ENCODE measurements around the gene SIGLEC6. TPM values are rescaled to one million over a fixed set of nuclear protein-coding genes. Genes with fewer than 3 reads are reported as not detected.

Gene SIGLEC6
- polyA plus RNA-seq, 1 experiment = not detected

- DNase-seq (ENCODE audit: low read depth, low spot score) = peak; percentile 23
- Histone ChIP-seq H3K27ac (ENCODE audit: low read depth, low read length) (no peak overlapping the region), H3K9me3 (ENCODE audit: control insufficient read depth, insufficient read depth, low read length) (no peaks in the 10 kb centered on the region), H3K27me3 (ENCODE audit: control insufficient read depth, insufficient read depth, low read length) (no peaks in the 10 kb centered on the region), H3K4me3 (ENCODE audit: low read depth, low read length) (no peak overlapping the region)
- POLR2A ChIA-PET = no interaction called here
- no peak for TF ChIP-seq CTCF (IDR thresholded peaks at IDR 0.05; ENCODE audit: low read depth, low read length)
- CTCF ChIA-PET = interaction anchor here (2.0 kb wide), 1 partner anchor 132 kb away, joined by 8 read pairs; no protein-coding TSS in a partner anchor
These were observed 21.7 kb upstream of the SIGLEC6 start for GRCh38 chr19:51552996-51553725.

- Histone ChIP-seq H3K9me3 (ENCODE audit: control insufficient read depth, insufficient read depth, low read length) (no peaks in the 10 kb centered on the region), H3K4me3 (ENCODE audit: low read depth, low read length) (no peak overlapping the region), H3K27ac (ENCODE audit: low read depth, low read length) (no peak overlapping the region), H3K27me3 (ENCODE audit: control insufficient read depth, insufficient read depth, low read length) (no peaks in the 10 kb centered on the region)
- TF ChIP-seq CTCF (IDR thresholded peaks at IDR 0.05; ENCODE audit: low read depth, low read length) = no peak
- DNase-seq (ENCODE audit: low read depth, low spot score) = no peak
- ChIA-PET CTCF (no interaction called here), POLR2A (no interaction called here)
These were observed 21.1 kb upstream of the SIGLEC6 start for GRCh38 chr19:51552608-51552995.

- POLR2A ChIA-PET = no interaction called here
- H3K27ac ChIP-seq (ENCODE audit: low read depth, low read length) = no peak overlapping the region
- no peak for TF ChIP-seq CTCF (IDR thresholded peaks at IDR 0.05; ENCODE audit: low read depth, low read length)
- CTCF ChIA-PET = no interaction called here
- no peaks in the 10 kb centered on the region for H3K9me3 ChIP-seq (ENCODE audit: control insufficient read depth, insufficient read depth, low read length)
- H3K4me3 ChIP-seq (ENCODE audit: low read depth, low read length) = no peak overlapping the region
- no peaks in the 10 kb centered on the region for H3K27me3 ChIP-seq (ENCODE audit: control insufficient read depth, insufficient read depth, low read length)
- DNase-seq (ENCODE audit: low read depth, low spot score) = no peak
These were observed 20.4 kb upstream of the SIGLEC6 start for GRCh38 chr19:51551673-51552432.

- Histone ChIP-seq H3K4me3 (ENCODE audit: low read depth, low read length) (no peak overlapping the region), H3K27ac (ENCODE audit: low read depth, low read length) (no peak overlapping the region), H3K9me3 (ENCODE audit: control insufficient read depth, insufficient read depth, low read length) (no peaks in the 10 kb centered on the region), H3K27me3 (ENCODE audit: control insufficient read depth, insufficient read depth, low read length) (no peaks in the 10 kb centered on the region)
- no peak for DNase-seq (ENCODE audit: low read depth, low spot score)
- POLR2A ChIA-PET = no interaction called here
- CTCF ChIA-PET = no interaction called here
- no peak for TF ChIP-seq CTCF (IDR thresholded peaks at IDR 0.05; ENCODE audit: low read depth, low read length)
These were observed 19.6 kb upstream of the SIGLEC6 start for GRCh38 chr19:51550848-51551672.

Data from AG04450 (cell line).